ENCODE results near the gene ANGPTL2. TPM values are rescaled to one million over a fixed set of nuclear protein-coding genes. Genes with fewer than 3 reads are reported as not detected.

Gene ANGPTL2
- total RNA-seq, 1 experiment from 2014 or later = 5.1 TPM

GRCh38 chr9:127053960-127054359 is 68.5 kb downstream of the ANGPTL2 start:
- Histone ChIP-seq H4K91ac (ENCODE audit: insufficient read length, low read depth, low read length) (no peak overlapping the region), H2AFZ (ENCODE audit: low read length) (no peak overlapping the region), H3K14ac (ENCODE audit: insufficient read depth, low read length) (no peak overlapping the region), H3K79me2 (ENCODE audit: insufficient read depth, low read length) (no peaks in the 10 kb centered on the region), H3K9me3 (ENCODE audit: control insufficient read depth, low read depth, low read length) (no peaks in the 10 kb centered on the region), H3K27me3 (ENCODE audit: insufficient read depth, low read length) (no peaks in the 10 kb centered on the region), H2BK5ac (ENCODE audit: insufficient read length, low read length) (no peak overlapping the region), H3K18ac (ENCODE audit: insufficient read length, low read depth, low read length) (no peak overlapping the region), H3K4me1 (ENCODE audit: insufficient read depth, low read length) (0 out of 2 replicates have a peak, but pooled peaks cover 3% of the 10 kb centered on the region), H3K4ac (ENCODE audit: low read depth, low read length) (no peak overlapping the region), H2BK15ac (ENCODE audit: low read depth, low read length) (no peak overlapping the region), H3K23ac (ENCODE audit: insufficient read length, low read depth, low read length) (no peak overlapping the region), H4K5ac (ENCODE audit: insufficient read length, low read depth, low read length) (no peak overlapping the region), H2BK120ac (ENCODE audit: low read depth, low read length, poor library complexity, severe bottlenecking) (no peak overlapping the region), H2AK5ac (ENCODE audit: insufficient read length, low read length) (no peak overlapping the region), H3K4me2 (ENCODE audit: insufficient read depth, insufficient read length, low read length) (no peak overlapping the region), H3T11ph (ENCODE audit: low read length) (no peak overlapping the region), H2BK20ac (ENCODE audit: low read depth, low read length, poor library complexity, severe bottlenecking) (no peak overlapping the region), H4K20me1 (ENCODE audit: control insufficient read depth, insufficient read depth, insufficient read length) (no peaks in the 10 kb centered on the region), H2BK12ac (ENCODE audit: insufficient read length, low read depth, low read length) (no peak overlapping the region), H4K8ac (replicated peaks; ENCODE audit: insufficient read length, low read depth, low read length) (no peak overlapping the region), H3K27ac (ENCODE audit: insufficient read length, low read depth, low read length) (no peak overlapping the region), H3K23me2 (ENCODE audit: insufficient read length, low read depth, low read length, poor library complexity, severe bottlenecking) (no peaks in the 10 kb centered on the region), H3K9ac (ENCODE audit: extremely low read depth, insufficient read length, low read length) (no peak overlapping the region), H3K56ac (ENCODE audit: insufficient read length, low read depth, low read length) (no peak overlapping the region), H3K79me1 (ENCODE audit: insufficient read depth, low read depth, low read length, poor library complexity, severe bottlenecking) (no peaks in the 10 kb centered on the region)
- Mint-ChIP-seq H3K4me1 (peaks cover 9% of the 10 kb centered on the region in 2 experiments), H3K27me3 (ENCODE audit: low read depth) (no peaks in the 10 kb centered on the region), H3K36me3 (ENCODE audit: insufficient read depth in 1 of 3, low read depth in 3 of 3) (0 out of 7 replicates have a peak, but pooled peaks cover 0 to 5% (median 0%) of the 10 kb centered on the region in 3 experiments), H3K9me3 (no peaks in the 10 kb centered on the region), H3K27ac (no peak overlapping the region; a peak in 1 of 7 replicates), H3K4me3 (no peak overlapping the region)
- no peak for TF ChIP-seq CTCF (conservative IDR thresholded peaks at IDR 0.05)
- WGBS (ENCODE audit: extremely low coverage, insufficient read length, low lambda C conversion rate) = no CpG with 5 or more reads among the region's 5 CpGs
- no peak for DNase-seq
